IMR-90 (cell line): ENCODE measurements around the gene GGTA1.

Source experiments
- BHLHE40 ChIP-seq: fragments of 150-350 bp; IDR thresholded peaks from 2 replicates; pipeline ENCODE4 v1.6.1; 2016; ENCODE audit warnings: mild to moderate bottlenecking, low read depth, low read length
- CEBPB ChIP-seq: IDR thresholded peaks from 2 replicates; pipeline ENCODE4 v1.6.1; 2012; ENCODE audit warnings: low read depth, low read length, improper control_type of control experiment
- CHD1 ChIP-seq: IDR thresholded peaks from 2 replicates; pipeline ENCODE4 v1.6.1; 2012; ENCODE audit warnings: low read depth, low read length, improper control_type of control experiment
- ELK1 ChIP-seq: fragments of 150-350 bp; IDR thresholded peaks from 2 replicates; pipeline ENCODE4 v1.6.1; 2016; ENCODE audit warnings: low read depth, mild to moderate bottlenecking, low read length, moderate library complexity, borderline replicate concordance
- MAFK ChIP-seq: IDR thresholded peaks from 2 replicates; pipeline ENCODE4 v1.6.1; 2012; ENCODE audit warnings: low read depth, low read length, improper control_type of control experiment
- MXI1 ChIP-seq: IDR thresholded peaks from 2 replicates; pipeline ENCODE4 v1.6.1; 2012; ENCODE audit warnings: low read depth, mild to moderate bottlenecking, low read length, moderate library complexity, borderline replicate concordance
- POLR2A ChIP-seq: IDR thresholded peaks from 2 replicates; pipeline ENCODE4 v1.6.1; 2012; ENCODE audit warnings: mild to moderate bottlenecking, low read depth, low read length
- RAD21 ChIP-seq: IDR thresholded peaks from 2 replicates; pipeline ENCODE4 v1.6.1; 2012; ENCODE audit warnings: low read length, improper control_type of control experiment
- RFX5 ChIP-seq: IDR thresholded peaks from 2 replicates; pipeline ENCODE4 v1.8.0; 2012; ENCODE audit warnings: low read depth, mild to moderate bottlenecking, low read length, moderate library complexity
- SMC3 ChIP-seq: fragments of 150-350 bp; IDR thresholded peaks from 2 replicates; pipeline ENCODE4 v1.6.1; 2016; ENCODE audit warnings: low read depth, mild to moderate bottlenecking, antibody characterized with exemption, low read length, moderate library complexity
- USF2 ChIP-seq: fragments of 150-350 bp; IDR thresholded peaks from 2 replicates; pipeline ENCODE4 v1.6.1; 2017; ENCODE audit warnings: mild to moderate bottlenecking, antibody characterized with exemption, low read length, low read depth
- TF ChIP-seq, protein P1 (sequence below): conservative IDR thresholded peaks from 2 replicates; pipeline ENCODE4 v1.5.1; 2012; ENCODE audit warnings: mild to moderate bottlenecking, low read depth, low read length, improper control_type of control experiment

- TF ChIP-seq RFX5: no peak
- no peak for TF ChIP-seq POLR2A
- no peak for TF ChIP-seq RAD21
- TF ChIP-seq, protein P1, sequence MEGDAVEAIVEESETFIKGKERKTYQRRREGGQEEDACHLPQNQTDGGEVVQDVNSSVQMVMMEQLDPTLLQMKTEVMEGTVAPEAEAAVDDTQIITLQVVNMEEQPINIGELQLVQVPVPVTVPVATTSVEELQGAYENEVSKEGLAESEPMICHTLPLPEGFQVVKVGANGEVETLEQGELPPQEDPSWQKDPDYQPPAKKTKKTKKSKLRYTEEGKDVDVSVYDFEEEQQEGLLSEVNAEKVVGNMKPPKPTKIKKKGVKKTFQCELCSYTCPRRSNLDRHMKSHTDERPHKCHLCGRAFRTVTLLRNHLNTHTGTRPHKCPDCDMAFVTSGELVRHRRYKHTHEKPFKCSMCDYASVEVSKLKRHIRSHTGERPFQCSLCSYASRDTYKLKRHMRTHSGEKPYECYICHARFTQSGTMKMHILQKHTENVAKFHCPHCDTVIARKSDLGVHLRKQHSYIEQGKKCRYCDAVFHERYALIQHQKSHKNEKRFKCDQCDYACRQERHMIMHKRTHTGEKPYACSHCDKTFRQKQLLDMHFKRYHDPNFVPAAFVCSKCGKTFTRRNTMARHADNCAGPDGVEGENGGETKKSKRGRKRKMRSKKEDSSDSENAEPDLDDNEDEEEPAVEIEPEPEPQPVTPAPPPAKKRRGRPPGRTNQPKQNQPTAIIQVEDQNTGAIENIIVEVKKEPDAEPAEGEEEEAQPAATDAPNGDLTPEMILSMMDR: no peak
- no peak for TF ChIP-seq SMC3
- TF ChIP-seq MAFK: no peak
- no peak for TF ChIP-seq BHLHE40
- no peak for TF ChIP-seq CEBPB
- no peak for TF ChIP-seq MXI1
- no peak for TF ChIP-seq CHD1
- TF ChIP-seq USF2: no peak
- no peak for TF ChIP-seq ELK1
Measured at GRCh38 chr9:121464968-121465367, 34.7 kb downstream of the GGTA1 start.
